HepG2 (cell line): ENCODE results near the gene FBP2. TPM values are rescaled to one million over a fixed set of nuclear protein-coding genes. Genes with fewer than 3 reads are reported as not detected.

ENCODE experiments used
- ATAC-seq: fragments of 200-7000 bp; cut with Tn5 transposase; 3 replicates; pipeline ENCODE4 v1.9.1; 2020; ENCODE audit warnings: mild to moderate bottlenecking, moderate library complexity
- BruUV-seq: library from RNA; stranded (reverse); fragments of 400-500 nt; replicated peaks from 2 replicates; lab custom pipeline; 2021; lab: Mats Ljungman, UMichigan
- CTCF ChIA-PET: fragments of 300-600 bp; formaldehyde crosslinking; extraction: SDS; loops from one replicate; lab custom pipeline; 2021; ENCODE audit warnings: low total read pairs, inconsistent platforms, low intra/inter-chr PET ratio; lab: Yijun Ruan, JAX
- POLR2A ChIA-PET: fragments of 350-600 bp; sonication (Branson Sonifier 250); formaldehyde crosslinking; loops from one replicate; lab custom pipeline; 2020; ENCODE audit warnings: antibody characterized with exemption, inconsistent platforms; lab: Yijun Ruan, JAX
- DNase-seq: peaks from one replicate; pipeline ENCODE4 v3.0.0-alpha.2; 2015; ENCODE audit warnings: low spot score
- FAIRE-seq: peaks from 3 replicates; lab custom pipeline; 2011; peaks lifted over from hg19 to GRCh38; lab: Jason Lieb, UNC
- H2AFZ ChIP-seq: one replicate; pipeline ENCODE4 v1.6.1; 2011; ENCODE audit warnings: low read length, inconsistent platforms
- H3K27ac ChIP-seq: fragments of 300-600 bp; 3 replicates; pipeline ENCODE4 v1.8.0; 2011; ENCODE audit warnings: mixed run types, mild to moderate bottlenecking, mixed read lengths, low read length, inconsistent platforms; ENCODE audit not compliant: insufficient read depth; ENCODE audit errors: extremely low read length
- H3K27me3 ChIP-seq, 2 experiments: fragments of 200-600 bp in 1 of 2; 2 replicates in 1 of 2; 3 replicates in 1 of 2; pipeline versions ENCODE4 v1.6.0 to v1.8.0; 2011; ENCODE audit warnings: low read length in 2 of 2, mild to moderate bottlenecking in 2 of 2, moderate library complexity in 2 of 2, inconsistent platforms in 1 of 2; ENCODE audit not compliant: insufficient read depth in 2 of 2, control insufficient read depth in 1 of 2
- H3K36me3 ChIP-seq, 2 experiments: fragments of 200-600 bp in 1 of 2; replicated peaks in 1 of 2; 2 replicates in 1 of 2; 3 replicates in 1 of 2; pipeline versions ENCODE4 v1.5.1 to v1.8.0; 2011; ENCODE audit warnings: low read length in 2 of 2, inconsistent platforms in 1 of 2; ENCODE audit not compliant: insufficient read depth in 2 of 2, control insufficient read depth in 1 of 2
- H3K4me1 ChIP-seq: 2 replicates; pipeline ENCODE4 v1.5.1; 2012; ENCODE audit warnings: low read length, inconsistent platforms; ENCODE audit not compliant: insufficient read depth
- H3K4me2 ChIP-seq: 2 replicates; pipeline ENCODE4 v1.6.0; 2011; ENCODE audit warnings: low read depth, low read length, inconsistent platforms
- H3K4me3 ChIP-seq, 3 experiments: fragments of 200-600 bp in 1 of 3; sonication (generic), shearing (Covaris generic) in 1 of 3; replicated peaks in 1 of 3; 2 replicates each; pipeline ENCODE4 v1.5.1; 2011 to 2016; ENCODE audit warnings: low read length in 3 of 3, inconsistent platforms in 2 of 3, low read depth in 2 of 3, mild to moderate bottlenecking in 2 of 3, control low read depth in 1 of 3, mixed read lengths in 1 of 3; ENCODE audit not compliant: insufficient read depth in 1 of 3
- H3K79me2 ChIP-seq: one replicate; pipeline ENCODE4 v1.6.1; 2011; ENCODE audit warnings: low read length, inconsistent platforms; ENCODE audit not compliant: insufficient read depth
- H3K9ac ChIP-seq: 2 replicates; pipeline ENCODE4 v1.6.0; 2011; ENCODE audit warnings: mild to moderate bottlenecking, low read depth, low read length, inconsistent platforms; ENCODE audit not compliant: insufficient read depth
- H3K9me3 ChIP-seq: 2 replicates; pipeline ENCODE4 v1.5.1; 2012; ENCODE audit warnings: mild to moderate bottlenecking, low read length
- H4K20me1 ChIP-seq: 2 replicates; pipeline ENCODE4 v1.6.0; 2011; ENCODE audit warnings: inconsistent platforms, mild to moderate bottlenecking, low read length, moderate library complexity; ENCODE audit not compliant: insufficient read depth
- ATF7 ChIP-seq, 2 experiments: fragments of 450-650 bp in 1 of 2; sonication (generic) in 1 of 2; formaldehyde crosslinking in 1 of 2; IDR thresholded peaks; 2 replicates each; pipeline versions ENCODE4 v1.4.0 to v1.6.1; 2016 to 2020; ENCODE audit warnings: antibody characterized with exemption in 1 of 2, mild to moderate bottlenecking in 1 of 2, missing genetic modification reagents in 1 of 2
- ETV6 ChIP-seq: sonication (generic); formaldehyde crosslinking; conservative IDR thresholded peaks from 2 replicates; pipeline ENCODE4 v1.4.0; 2020; ENCODE audit warnings: missing genetic modification reagents
- GABPB1 ChIP-seq: IDR thresholded peaks from 2 replicates; pipeline ENCODE4 v1.6.1; 2016; ENCODE audit warnings: mild to moderate bottlenecking, missing genetic modification reagents, moderate library complexity, missing compliant biosample characterization
- HCFC1 ChIP-seq: fragments of 150-350 bp; IDR thresholded peaks from 2 replicates; pipeline ENCODE4 v1.6.1; 2014; ENCODE audit warnings: low read depth, low read length
- MYPOP ChIP-seq: sonication (generic); formaldehyde crosslinking; IDR thresholded peaks from 2 replicates; pipeline ENCODE4 v1.8.1; 2023; ENCODE audit warnings: mild to moderate bottlenecking, moderate library complexity, missing genetic modification reagents
- NR1H2 ChIP-seq: sonication (generic); formaldehyde crosslinking; IDR thresholded peaks from 2 replicates; pipeline ENCODE4 v1.8.1; 2022; ENCODE audit warnings: low read depth, missing genetic modification reagents, borderline replicate concordance
- REPIN1 ChIP-seq: sonication (generic); formaldehyde crosslinking; IDR thresholded peaks from 2 replicates; pipeline ENCODE4 v1.8.0; 2022; ENCODE audit warnings: missing genetic modification reagents, low read depth, mild to moderate bottlenecking, borderline replicate concordance
- SMAD9 ChIP-seq: sonication (generic); formaldehyde crosslinking; IDR thresholded peaks from 2 replicates; pipeline ENCODE4 v1.5.1; 2020; ENCODE audit warnings: mild to moderate bottlenecking, missing genetic modification reagents
- SNRNP70 ChIP-seq: fragments of 200-400 bp; formaldehyde crosslinking; IDR thresholded peaks from 2 replicates; pipeline ENCODE4 v1.6.1; 2017; ENCODE audit warnings: mild to moderate bottlenecking, low read depth, low read length, moderate library complexity
- THAP8 ChIP-seq: sonication (generic); formaldehyde crosslinking; IDR thresholded peaks from 2 replicates; pipeline ENCODE4 v1.5.1; 2020; ENCODE audit warnings: missing genetic modification reagents, mild to moderate bottlenecking, borderline replicate concordance
- ZBTB10 ChIP-seq: sonication (generic); formaldehyde crosslinking; IDR thresholded peaks from 2 replicates; pipeline ENCODE4 v1.4.0; 2020; ENCODE audit warnings: missing genetic modification reagents, borderline replicate concordance
- ZC3H4 ChIP-seq: sonication (generic); formaldehyde crosslinking; IDR thresholded peaks from 2 replicates; pipeline ENCODE4 v1.4.0; 2020; ENCODE audit warnings: missing genetic modification reagents, borderline replicate concordance
- ZFP36L2 ChIP-seq: sonication (generic); formaldehyde crosslinking; IDR thresholded peaks from 2 replicates; pipeline ENCODE4 v1.4.0; 2020; ENCODE audit warnings: missing genetic modification reagents
- ZNF362 ChIP-seq: sonication (generic); formaldehyde crosslinking; IDR thresholded peaks from 2 replicates; pipeline ENCODE4 v1.4.0; 2020; ENCODE audit warnings: missing genetic modification reagents, mild to moderate bottlenecking, borderline replicate concordance
- ZNF382 ChIP-seq: sonication (generic); formaldehyde crosslinking; IDR thresholded peaks from 2 replicates; pipeline ENCODE4 v1.5.0; 2020; ENCODE audit warnings: missing genetic modification reagents, mild to moderate bottlenecking, borderline replicate concordance
- ZNF547 ChIP-seq: sonication (generic); formaldehyde crosslinking; IDR thresholded peaks from 2 replicates; pipeline ENCODE4 v1.5.1; 2020; ENCODE audit warnings: mild to moderate bottlenecking, missing genetic modification reagents
- ZNF720 ChIP-seq: sonication (generic); formaldehyde crosslinking; IDR thresholded peaks from 2 replicates; pipeline ENCODE4 v1.4.0; 2020; ENCODE audit warnings: missing genetic modification reagents
- ZNF75D ChIP-seq: sonication (generic); formaldehyde crosslinking; IDR thresholded peaks from 2 replicates; pipeline ENCODE4 v1.8.1; 2023; ENCODE audit warnings: missing genetic modification reagents, mild to moderate bottlenecking, borderline replicate concordance
- ZNF768 ChIP-seq: sonication (generic); formaldehyde crosslinking; IDR thresholded peaks from 2 replicates; pipeline ENCODE4 v1.4.0; 2020; ENCODE audit warnings: missing genetic modification reagents
- WGBS: methylation state at CpG from one replicate; pipeline ENCODE4 v1.1.6; 2017; ENCODE audit warnings: low lambda C conversion rate; 5-methylcytosine and 5-hydroxymethylcytosine counted together
- in situ Hi-C: cut with HindIII; loops from 2 replicates; pipeline ENCODE4 v1.10.0; 2017; ENCODE audit warnings: low pct_unique_long_range_greater_than_20kb; ENCODE audit not compliant: extremely low pct_ligation_motif_present
- intact Hi-C: fragments of 100-400 bp; cut with micrococcal nuclease; formaldehyde crosslinking; loops from one replicate; pipeline ENCODE4 v1.10.0; 2022; ENCODE audit not compliant: unreplicated experiment
- polyA plus RNA-seq, 8 experiments: library from polyadenylated mRNA; depleted of rRNA in 3 of 8; stranded (reverse) in 7 of 8; unstranded in 1 of 8; fragments of >200 nt; fragmentation: Illumina TruSeq in 4 of 8; extraction: Trizol in 4 of 8; gene quantifications; 2 replicates each; pipeline versions ENCODE4 v1.2.1 to v1.2.3, GENCODE V29; 2011 to 2016; ENCODE audit warnings: low read depth in 4 of 8, missing spikeins in 1 of 8, mixed read lengths in 1 of 8; ENCODE audit not compliant: insufficient read depth in 1 of 8
- total RNA-seq, 5 experiments: library from RNA; depleted of rRNA; stranded (reverse); fragments of >200 nt; fragmentation: Illumina TruSeq; extraction: Trizol; gene quantifications; 2 replicates each; pipeline ENCODE4 v1.2.3, GENCODE V29; 2016; ENCODE audit warnings: low read depth in 1 of 5

FBP2 gene
- total and polyA plus RNA-seq, 2 of the 13 experiments (the other 11 are each of a cell fraction or from before 2014, with no cell fraction given), result not detected

- Histone ChIP-seq H3K27me3 (no peaks in the 10 kb centered on the region; a peak in 1 of 5 replicates), H3K4me2 (no peak overlapping the region), H3K9ac (no peak overlapping the region), H2AFZ (no peak overlapping the region), H4K20me1 (no peaks in the 10 kb centered on the region), H3K79me2 (no peaks in the 10 kb centered on the region), H3K4me3 (no peak overlapping the region), H3K9me3 (no peaks in the 10 kb centered on the region), H3K4me1 (no peaks in the 10 kb centered on the region), H3K27ac (no peak overlapping the region), H3K36me3 (no peaks in the 10 kb centered on the region)
- intact Hi-C loops (no loop called here), in situ Hi-C loops (no loop called here)
- WGBS, result 59% methylated on average over 12 of the region's 17 CpGs
- no peak for DNase-seq
- ATAC-seq, result no peak
- ChIA-PET POLR2A (no interaction called here), CTCF (no interaction called here)
- no peak for FAIRE-seq
- TF ChIP-seq THAP8 (CRISPR knock-in tag) (no peak), MYPOP (no peak), ZNF382 (CRISPR knock-in tag) (no peak), ZC3H4 (no peak), ZFP36L2 (no peak), ATF7 (IDR thresholded peaks at IDR 0.05) (no peak), ATF7 (CRISPR knock-in tag; IDR thresholded peaks at IDR 0.05) (no peak), ZNF720 (CRISPR knock-in tag) (no peak), GABPB1 (no peak), ZNF768 (CRISPR knock-in tag) (no peak), ETV6 (no peak), ZNF362 (CRISPR knock-in tag) (no peak), NR1H2 (CRISPR knock-in tag) (no peak), SMAD9 (CRISPR knock-in tag) (no peak), ZNF547 (no peak), ZBTB10 (CRISPR knock-in tag) (no peak), ZNF75D (CRISPR knock-in tag) (no peak), HCFC1 (no peak), REPIN1 (CRISPR knock-in tag) (no peak), SNRNP70 (no peak)
- BruUV-seq, result no TSS peak
These were observed 24.5 kb downstream of the FBP2 start for GRCh38 chr9:94568972-94569712.
